Kidney (tissue), 14 donors: ENCODE data around the gene MCF2L. TPM values are rescaled to one million over a fixed set of nuclear protein-coding genes. Genes with fewer than 3 reads are reported as not detected.

ENCODE experiments used
- DNase-seq, 5 donors: peaks; one replicate each; pipeline ENCODE4 v3.0.0-alpha.2; 2013 to 2020
- FAIRE-seq: peaks from 2 replicates; lab custom pipeline; 2012; peaks lifted over from hg19 to GRCh38; lab: Jason Lieb, UNC
- H3K27ac ChIP-seq, 2 donors: one replicate each; pipeline ENCODE4 v1.7.0; 2013; ENCODE audit warnings: low read depth in 2 of 2, low read length in 2 of 2, inconsistent platforms in 1 of 2
- H3K27me3 ChIP-seq: one replicate; pipeline ENCODE4 v1.7.1; 2013; ENCODE audit warnings: low read length, inconsistent platforms; ENCODE audit not compliant: control insufficient read depth, insufficient read depth
- H3K36me3 ChIP-seq, 3 donors: one replicate each; pipeline versions ENCODE4 v1.7.0 to v1.7.1; 2013; ENCODE audit warnings: low read length in 3 of 3, control low read depth in 1 of 3, inconsistent platforms in 1 of 3; ENCODE audit not compliant: insufficient read depth in 3 of 3, control insufficient read depth in 2 of 3
- H3K4me1 ChIP-seq, 3 donors: one replicate each; pipeline versions ENCODE4 v1.7.0 to v1.7.1; 2013; ENCODE audit warnings: low read length in 3 of 3, inconsistent platforms in 1 of 3, low read depth in 1 of 3; ENCODE audit not compliant: control insufficient read depth in 2 of 3, insufficient read depth in 2 of 3
- H3K4me3 ChIP-seq, 3 donors: one replicate each; pipeline versions ENCODE4 v1.7.0 to v1.8.1; 2013; ENCODE audit warnings: low read length in 3 of 3, control low read depth in 1 of 3, inconsistent platforms in 1 of 3
- H3K9ac ChIP-seq, 3 donors: one replicate each; pipeline versions ENCODE4 v1.7.0 to v1.7.1; 2013; ENCODE audit warnings: low read length in 3 of 3, control low read depth in 1 of 3, inconsistent platforms in 1 of 3
- H3K9me3 ChIP-seq, 3 donors: one replicate each; pipeline versions ENCODE4 v1.7.0 to v1.7.1; 2013; ENCODE audit warnings: low read length in 3 of 3, control low read depth in 1 of 3, inconsistent platforms in 1 of 3; ENCODE audit not compliant: control insufficient read depth in 2 of 3, insufficient read depth in 1 of 3
- intact Hi-C: fragments of 100-400 bp; cut with DNase I; formaldehyde crosslinking; loops from one replicate; pipeline ENCODE4 v1.11.1; 2022
- polyA plus RNA-seq: library from polyadenylated mRNA; stranded (reverse); fragments of 350-450 nt; fragmentation: Illumina TruSeq; extraction: RNeasy Lipid Tissue Mini Kit (QIAGEN cat#74804); gene quantifications from one replicate; pipeline ENCODE4 v1.2.3, GENCODE V29; 2014; ENCODE audit warnings: low read depth, low replicate concordance; ENCODE audit not compliant: insufficient read depth
- total RNA-seq: library from RNA; stranded (reverse); fragmentation: NEBNext Ultra II Directional; extraction: Animal tissue kit (Norgen Biotek cat#: 25700); gene quantifications from one replicate; pipeline ENCODE4 v1.2.1, GENCODE V29; 2021
- TF ChIP-seq, protein P1 (sequence below): IDR thresholded peaks from 3 replicates; pipeline ENCODE4 v1.5.1; 2012; ENCODE audit warnings: mild to moderate bottlenecking, moderate library complexity, borderline replicate concordance; ENCODE audit not compliant: insufficient read depth; ENCODE audit errors: extremely low read depth
- donor health status: control.
- donor health status: control.
- donor health status: control.
- donor health status: control.
- donor health status: control.
- donor health status: DM: yes; HTN: yes; CAD: no.
- donor health status: Normal renal cell carcinoma (clear cell type).

Gene MCF2L
- total and polyA plus RNA-seq, 2 donors from 2014 or later: 12.1 to 61.9 TPM

DNA sequence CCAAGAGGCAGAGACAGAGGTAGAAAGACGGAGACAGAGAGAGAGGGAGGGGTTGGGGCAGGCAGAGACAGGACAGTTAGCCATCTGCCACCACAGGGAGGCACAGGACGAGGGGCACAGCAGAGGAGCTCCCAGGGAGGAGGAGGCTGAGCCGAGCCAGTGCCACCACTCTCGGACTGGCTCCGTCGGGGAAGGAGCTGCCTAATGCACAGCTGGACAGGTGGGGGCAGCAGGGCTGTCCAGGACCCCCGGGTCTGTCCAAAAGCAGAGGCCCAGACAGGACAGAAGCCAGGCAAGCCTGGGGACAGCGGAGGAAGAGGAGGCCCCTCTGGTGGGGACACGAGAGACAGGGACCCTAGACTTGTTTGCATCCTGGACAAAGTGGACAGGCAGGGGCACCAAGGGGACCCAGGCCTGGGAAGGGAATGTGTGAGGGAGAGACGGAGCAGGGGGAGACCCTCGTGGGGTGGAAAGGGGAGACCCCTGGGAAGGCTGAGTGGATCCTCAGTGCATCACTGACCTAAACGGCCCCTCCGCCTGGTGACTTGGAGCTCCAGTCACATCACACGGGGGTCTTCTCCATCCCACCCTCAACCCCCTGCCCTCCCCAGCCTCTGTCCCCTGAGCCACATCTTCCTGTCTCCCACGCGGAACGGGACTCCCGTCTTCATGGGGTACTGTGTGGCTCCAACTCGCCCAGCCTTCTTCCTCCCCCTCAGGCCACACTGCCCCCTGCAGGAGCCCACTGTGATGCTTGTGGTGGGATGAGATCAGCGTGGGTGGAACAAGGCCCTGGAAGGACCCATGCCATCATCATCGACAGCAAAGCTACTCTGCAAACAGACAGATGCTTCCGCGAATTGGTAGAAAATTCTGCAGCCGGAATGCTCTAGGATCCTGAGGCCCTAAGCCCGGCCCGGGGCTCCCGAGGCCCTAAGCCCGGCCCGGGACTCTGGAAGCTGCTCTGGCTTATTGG lies 154.5 kb downstream of the MCF2L start:
- no peaks in the 10 kb centered on the region for H3K9me3 ChIP-seq
- no peak for FAIRE-seq
- TF ChIP-seq, protein P1, sequence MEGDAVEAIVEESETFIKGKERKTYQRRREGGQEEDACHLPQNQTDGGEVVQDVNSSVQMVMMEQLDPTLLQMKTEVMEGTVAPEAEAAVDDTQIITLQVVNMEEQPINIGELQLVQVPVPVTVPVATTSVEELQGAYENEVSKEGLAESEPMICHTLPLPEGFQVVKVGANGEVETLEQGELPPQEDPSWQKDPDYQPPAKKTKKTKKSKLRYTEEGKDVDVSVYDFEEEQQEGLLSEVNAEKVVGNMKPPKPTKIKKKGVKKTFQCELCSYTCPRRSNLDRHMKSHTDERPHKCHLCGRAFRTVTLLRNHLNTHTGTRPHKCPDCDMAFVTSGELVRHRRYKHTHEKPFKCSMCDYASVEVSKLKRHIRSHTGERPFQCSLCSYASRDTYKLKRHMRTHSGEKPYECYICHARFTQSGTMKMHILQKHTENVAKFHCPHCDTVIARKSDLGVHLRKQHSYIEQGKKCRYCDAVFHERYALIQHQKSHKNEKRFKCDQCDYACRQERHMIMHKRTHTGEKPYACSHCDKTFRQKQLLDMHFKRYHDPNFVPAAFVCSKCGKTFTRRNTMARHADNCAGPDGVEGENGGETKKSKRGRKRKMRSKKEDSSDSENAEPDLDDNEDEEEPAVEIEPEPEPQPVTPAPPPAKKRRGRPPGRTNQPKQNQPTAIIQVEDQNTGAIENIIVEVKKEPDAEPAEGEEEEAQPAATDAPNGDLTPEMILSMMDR: no peak

DNA sequence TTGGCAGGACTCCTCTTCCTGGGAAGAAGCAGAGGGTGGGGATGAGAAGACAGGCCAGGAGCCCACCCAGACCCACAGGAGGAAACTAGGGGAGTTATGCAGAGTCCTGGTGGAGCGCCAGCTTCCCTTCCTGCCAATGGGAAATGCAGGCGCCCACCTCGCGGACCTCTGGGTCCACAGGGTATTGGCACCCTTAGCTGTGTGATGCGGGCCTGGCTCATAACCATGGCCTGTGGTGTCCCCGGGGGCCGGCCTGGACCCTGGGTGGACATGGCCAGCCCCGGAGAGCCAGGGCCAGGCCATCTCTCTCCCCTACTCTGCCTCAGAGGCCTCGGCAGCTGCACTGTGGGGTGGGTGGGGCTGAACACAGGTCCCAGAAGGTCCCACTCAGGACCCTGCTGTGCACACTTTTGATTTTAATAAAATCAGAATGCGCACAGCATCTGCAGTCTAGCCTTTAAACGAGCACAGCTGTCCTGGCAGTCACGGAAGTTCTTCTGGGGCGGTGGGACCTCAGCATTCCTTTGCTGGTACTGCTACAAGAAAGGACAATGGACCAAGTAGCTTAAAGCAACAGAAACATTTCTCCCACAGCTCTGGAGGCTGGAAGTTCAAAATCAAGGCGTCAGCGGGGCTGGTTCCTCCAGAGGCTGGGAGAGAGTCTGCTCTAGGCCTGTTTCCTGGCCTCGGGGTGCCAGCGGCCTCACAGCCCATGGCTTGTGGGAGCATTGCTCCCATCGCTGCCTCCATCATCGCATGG lies 155.4 kb downstream of the MCF2L start:
- TF ChIP-seq, protein P1: no peak
- Histone ChIP-seq H3K27ac (no peak overlapping the region), H3K9ac (no peak overlapping the region), H3K4me1 (peaks cover 0 to 3% (median 0%) of the 10 kb centered on the region in 3 donors), H3K9me3 (no peaks in the 10 kb centered on the region), H3K36me3 (no peaks in the 10 kb centered on the region), H3K4me3 (no peak overlapping the region), H3K27me3 (no peaks in the 10 kb centered on the region)
- DNase-seq (peak in 3 of 5 donors; percentile 3 to 62 (median 25)), FAIRE-seq (no peak)
- intact Hi-C loops: no loop called here

More for the DNA sequence above, 154.5 kb downstream of the MCF2L start:
- no peak overlapping the region for H3K9ac ChIP-seq
- no peak overlapping the region for H3K27ac ChIP-seq
- intact Hi-C loops: no loop called here
- H3K4me3 ChIP-seq: peak overlapping the region in 1 of 3 donors; percentile 1
- peaks cover 0 to 3% (median 0%) of the 10 kb centered on the region in 3 donors for H3K4me1 ChIP-seq
- DNase-seq: peak in 3 of 5 donors; percentile 9 to 58 (median 34)
- no peaks in the 10 kb centered on the region for H3K27me3 ChIP-seq
- no peaks in the 10 kb centered on the region for H3K36me3 ChIP-seq

DNA sequence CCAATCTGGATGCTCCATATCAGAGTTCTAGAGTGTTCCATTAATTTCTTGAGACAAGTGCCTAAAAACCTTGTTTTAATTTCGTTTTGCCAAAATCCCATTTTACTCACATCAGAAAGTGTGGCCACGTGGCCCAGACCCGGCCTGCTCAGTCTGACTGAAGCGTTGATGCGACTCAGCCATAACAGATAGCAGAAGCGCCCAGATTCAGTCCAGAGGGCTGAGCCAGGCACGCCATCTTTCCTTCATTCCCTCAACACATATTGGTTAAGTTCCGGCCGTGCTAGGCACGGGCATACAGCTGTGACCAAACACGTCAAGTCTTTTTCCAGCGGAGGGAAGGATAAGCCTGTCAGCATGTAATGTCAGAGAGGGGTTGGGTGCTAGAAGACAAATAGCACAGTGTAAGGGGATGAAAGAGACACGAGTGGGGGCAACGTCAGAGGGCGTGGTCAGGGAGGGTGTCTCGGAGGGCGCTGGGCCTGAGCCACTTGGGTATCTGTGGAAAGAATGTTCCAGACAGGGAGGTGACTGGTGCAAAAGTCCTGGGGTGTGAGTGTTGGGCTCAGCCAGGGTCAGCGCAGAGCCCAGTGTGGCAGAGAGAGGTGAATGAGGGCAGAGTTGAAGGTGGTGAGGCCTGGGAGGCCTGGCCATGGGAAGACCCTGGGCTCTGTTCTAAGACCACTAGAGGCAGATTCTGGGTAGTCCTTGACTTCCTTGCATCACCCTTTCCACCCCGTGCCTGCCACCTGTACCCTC lies 156.7 kb downstream of the MCF2L start:
- Histone ChIP-seq H3K27ac (no peak overlapping the region), H3K9ac (no peak overlapping the region), H3K9me3 (no peaks in the 10 kb centered on the region), H3K4me1 (peaks cover 0 to 7% (median 0%) of the 10 kb centered on the region in 3 donors), H3K36me3 (no peaks in the 10 kb centered on the region), H3K4me3 (no peak overlapping the region), H3K27me3 (no peaks in the 10 kb centered on the region)
- peak in 2 of 5 donors; percentile 21 to 29 for DNase-seq
- TF ChIP-seq, protein P1: no peak
- no peak for FAIRE-seq
- intact Hi-C loops: no loop called here
